DND-41 (cell line): ENCODE measurements around the gene NBEA.

ENCODE experiments used
- CTCF ChIP-seq: IDR thresholded peaks from 2 replicates; pipeline ENCODE4 v1.5.1; 2012; ENCODE audit warnings: borderline replicate concordance, low read length, moderate library complexity, mild to moderate bottlenecking; ENCODE audit not compliant: poor library complexity, severe bottlenecking; ENCODE audit errors: extremely low read depth
- EZH2 ChIP-seq: IDR thresholded peaks from 3 replicates; pipeline ENCODE4 v1.6.1; 2012; ENCODE audit warnings: borderline replicate concordance, low read depth, mild to moderate bottlenecking, moderate library complexity, low read length, inconsistent platforms; ENCODE audit not compliant: severe bottlenecking

GRCh38 chr13:35698911-35699576 is 757.0 kb downstream of the NBEA start:
- TF ChIP-seq CTCF (no peak), EZH2 (no peak)
